H9 (cell line): ENCODE measurements around the gene GRIK1. TPM values are rescaled to one million over a fixed set of nuclear protein-coding genes. Genes with fewer than 3 reads are reported as not detected.

Experiments used
- DNase-seq: peaks from one replicate; pipeline ENCODE4 v3.0.0-alpha.2; 2017
- H2AFZ ChIP-seq: one replicate; pipeline ENCODE4 v1.6.1; 2013; ENCODE audit warnings: mild to moderate bottlenecking, low read length, control low read depth, moderate library complexity
- H2AK5ac ChIP-seq: 2 replicates; pipeline ENCODE4 v1.6.1; 2013; ENCODE audit warnings: low read length, control low read depth, mixed read lengths; ENCODE audit not compliant: insufficient read length
- H2BK120ac ChIP-seq: one replicate; pipeline ENCODE4 v1.6.1; 2013; ENCODE audit warnings: low read depth, mild to moderate bottlenecking, low read length, control low read depth, inconsistent platforms; ENCODE audit not compliant: poor library complexity, severe bottlenecking
- H2BK12ac ChIP-seq: 2 replicates; pipeline ENCODE4 v1.6.1; 2013; ENCODE audit warnings: low read length, control low read depth, mixed read lengths, low read depth; ENCODE audit not compliant: insufficient read length
- H2BK15ac ChIP-seq: 2 replicates; pipeline ENCODE4 v1.6.1; 2013; ENCODE audit warnings: low read depth, low read length, control low read depth
- H2BK20ac ChIP-seq: one replicate; pipeline ENCODE4 v1.6.1; 2013; ENCODE audit warnings: low read depth, mild to moderate bottlenecking, low read length, control low read depth, inconsistent platforms; ENCODE audit not compliant: poor library complexity, severe bottlenecking
- H2BK5ac ChIP-seq: 2 replicates; pipeline ENCODE4 v1.6.1; 2013; ENCODE audit warnings: low read length, control low read depth, mixed read lengths; ENCODE audit not compliant: insufficient read length
- H3K14ac ChIP-seq: 2 replicates; pipeline ENCODE4 v1.6.1; 2013; ENCODE audit warnings: low read length, control low read depth; ENCODE audit not compliant: insufficient read depth
- H3K18ac ChIP-seq: 2 replicates; pipeline ENCODE4 v1.6.1; 2013; ENCODE audit warnings: low read depth, mild to moderate bottlenecking, mixed read lengths, low read length, control low read depth; ENCODE audit not compliant: insufficient read length
- H3K23ac ChIP-seq: 2 replicates; pipeline ENCODE4 v1.6.1; 2013; ENCODE audit warnings: low read length, control low read depth, mixed read lengths, low read depth; ENCODE audit not compliant: insufficient read length
- H3K23me2 ChIP-seq: 2 replicates; pipeline ENCODE4 v1.6.1; 2013; ENCODE audit warnings: low read depth, mild to moderate bottlenecking, mixed read lengths, low read length, control low read depth; ENCODE audit not compliant: insufficient read length, poor library complexity, severe bottlenecking
- H3K27ac ChIP-seq: 2 replicates; pipeline ENCODE4 v1.5.1; 2013; ENCODE audit warnings: low read length, control low read depth, mixed read lengths, low read depth; ENCODE audit not compliant: insufficient read length
- H3K27me3 ChIP-seq: 2 replicates; pipeline ENCODE4 v1.6.1; 2013; ENCODE audit warnings: low read length, control low read depth, inconsistent platforms; ENCODE audit not compliant: insufficient read depth
- H3K4ac ChIP-seq: 2 replicates; pipeline ENCODE4 v1.6.1; 2013; ENCODE audit warnings: low read depth, mild to moderate bottlenecking, control low read depth, inconsistent platforms, low read length, moderate library complexity
- H3K4me1 ChIP-seq: 2 replicates; pipeline ENCODE4 v1.6.1; 2013; ENCODE audit warnings: low read length, control low read depth, inconsistent platforms; ENCODE audit not compliant: insufficient read depth
- H3K4me2 ChIP-seq: 2 replicates; pipeline ENCODE4 v1.6.1; 2013; ENCODE audit warnings: low read length, control low read depth, mixed read lengths; ENCODE audit not compliant: insufficient read length, insufficient read depth
- H3K56ac ChIP-seq: 2 replicates; pipeline ENCODE4 v1.6.1; 2013; ENCODE audit warnings: low read depth, mild to moderate bottlenecking, mixed read lengths, low read length, control low read depth; ENCODE audit not compliant: insufficient read length
- H3K79me1 ChIP-seq: 2 replicates; pipeline ENCODE4 v1.6.1; 2013; ENCODE audit warnings: low read depth, mild to moderate bottlenecking, moderate library complexity, low read length, control low read depth, inconsistent platforms; ENCODE audit not compliant: insufficient read depth, poor library complexity, severe bottlenecking
- H3K79me2 ChIP-seq: 2 replicates; pipeline ENCODE4 v1.6.1; 2013; ENCODE audit warnings: low read length, control low read depth, inconsistent platforms; ENCODE audit not compliant: insufficient read depth
- H3K9ac ChIP-seq: 2 replicates; pipeline ENCODE4 v1.6.1; 2013; ENCODE audit warnings: low read length, control low read depth, mixed read lengths; ENCODE audit not compliant: insufficient read length; ENCODE audit errors: extremely low read depth
- H3K9me3 ChIP-seq: one replicate; pipeline ENCODE4 v1.6.1; 2013; ENCODE audit warnings: low read depth, low read length, inconsistent platforms; ENCODE audit not compliant: control insufficient read depth
- H3T11ph ChIP-seq: one replicate; pipeline ENCODE4 v1.6.1; 2013; ENCODE audit warnings: mild to moderate bottlenecking, low read length, control low read depth, inconsistent platforms
- H4K20me1 ChIP-seq: one replicate; pipeline ENCODE4 v1.6.1; 2013; ENCODE audit not compliant: control insufficient read depth, insufficient read length, insufficient read depth
- H4K5ac ChIP-seq: 2 replicates; pipeline ENCODE4 v1.6.1; 2013; ENCODE audit warnings: low read depth, mild to moderate bottlenecking, mixed read lengths, low read length, control low read depth; ENCODE audit not compliant: insufficient read length
- H4K8ac ChIP-seq: replicated peaks from 2 replicates; pipeline ENCODE4 v1.6.1; 2013; ENCODE audit warnings: low read length, control low read depth, mixed read lengths, low read depth; ENCODE audit not compliant: insufficient read length
- H4K91ac ChIP-seq: 2 replicates; pipeline ENCODE4 v1.6.1; 2013; ENCODE audit warnings: low read depth, mild to moderate bottlenecking, moderate library complexity, mixed read lengths, low read length, control low read depth; ENCODE audit not compliant: insufficient read length
- H3K27ac Mint-ChIP-seq, 3 experiments: 2 replicates in 2 of 3; 3 replicates in 1 of 3; pipeline ENCODE4 v1.8.0; 2020 to 2021; ENCODE audit warnings: mixed read lengths in 3 of 3, mild to moderate bottlenecking in 1 of 3, moderate library complexity in 1 of 3
- H3K27me3 Mint-ChIP-seq: 2 replicates; pipeline ENCODE4 v1.8.0; 2021; ENCODE audit warnings: low read depth, mild to moderate bottlenecking, moderate library complexity, mixed read lengths
- H3K36me3 Mint-ChIP-seq, 3 experiments: 2 replicates in 2 of 3; 3 replicates in 1 of 3; pipeline ENCODE4 v1.8.0; 2020 to 2021; ENCODE audit warnings: low read depth in 3 of 3, mixed read lengths in 3 of 3; ENCODE audit not compliant: insufficient read depth in 1 of 3
- H3K4me1 Mint-ChIP-seq, 2 experiments: 2 replicates each; pipeline ENCODE4 v1.8.0; 2020; ENCODE audit warnings: mixed read lengths in 2 of 2
- H3K4me3 Mint-ChIP-seq, 2 experiments: 2 replicates in 1 of 2; 3 replicates in 1 of 2; pipeline ENCODE4 v1.8.0; 2020 to 2021; ENCODE audit warnings: mild to moderate bottlenecking in 2 of 2, mixed read lengths in 2 of 2, moderate library complexity in 1 of 2
- H3K9me3 Mint-ChIP-seq, 2 experiments: 2 replicates in 1 of 2; 3 replicates in 1 of 2; pipeline ENCODE4 v1.8.0; 2020; ENCODE audit warnings: mild to moderate bottlenecking in 2 of 2, mixed read lengths in 2 of 2, moderate library complexity in 1 of 2
- WGBS: extraction: QIAGEN DNeasy Blood & Tissue Kit; methylation state at CpG from one replicate; pipeline ENCODE4 v1.1.7; 2013; ENCODE audit warnings: missing lambda C conversion rate, low lambda C conversion rate, mixed read lengths; ENCODE audit not compliant: insufficient read length; ENCODE audit errors: extremely low coverage; 5-methylcytosine and 5-hydroxymethylcytosine counted together
- total RNA-seq: library from RNA; stranded (reverse); gene quantifications from 2 replicates; pipeline ENCODE4 v1.2.1, GENCODE V29; 2021
- TF ChIP-seq, protein P1 (sequence below): fragments of 200-600 bp; sonication (generic); conservative IDR thresholded peaks from 3 replicates; pipeline ENCODE4 v1.8.0; 2021; ENCODE audit warnings: antibody characterized with exemption, mild to moderate bottlenecking

Gene GRIK1
- total RNA-seq, 1 experiment from 2014 or later, result not detected

DNA sequence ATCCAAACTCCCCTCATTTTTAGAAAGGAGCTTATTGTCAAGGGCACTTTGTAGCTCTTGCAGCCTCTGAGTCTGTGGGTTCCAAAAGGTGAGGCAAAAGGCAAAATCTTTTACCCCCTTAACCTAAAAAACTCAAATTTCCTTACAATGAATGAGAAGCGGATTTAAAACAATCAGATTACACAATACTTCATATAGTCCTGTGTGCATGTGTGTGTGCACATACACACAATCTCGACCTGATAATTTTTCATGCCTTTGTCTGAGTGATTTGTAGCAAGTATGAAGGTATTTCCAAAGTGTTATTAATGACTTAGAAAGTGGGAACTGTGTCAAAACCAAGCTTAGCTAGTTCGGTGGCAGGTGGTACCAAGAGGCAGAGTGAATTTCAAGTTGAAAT lies 42.9 kb downstream of the GRIK1 start:
- no peaks in the 10 kb centered on the region for H3K79me2 ChIP-seq
- Mint-ChIP-seq H3K4me3 (no peak overlapping the region), H3K9me3 (no peaks in the 10 kb centered on the region), H3K36me3 (peaks cover 0 to 2% (median 0%) of the 10 kb centered on the region in 3 experiments; a peak in 1 of 7 replicates), H3K27ac (no peak overlapping the region), H3K27me3 (no peaks in the 10 kb centered on the region), H3K4me1 (no peaks in the 10 kb centered on the region)
- H3K9me3 ChIP-seq, result no peaks in the 10 kb centered on the region
- no peak overlapping the region for H4K5ac ChIP-seq
- H2BK12ac ChIP-seq, result no peak overlapping the region
- no CpG with 5 or more reads among the region's 3 CpGs for WGBS
- no peak overlapping the region for H2AK5ac ChIP-seq
- no peaks in the 10 kb centered on the region for H4K20me1 ChIP-seq
- no peak overlapping the region for H4K8ac ChIP-seq
- H3K27ac ChIP-seq, result no peak overlapping the region
- no peak overlapping the region for H3T11ph ChIP-seq
- no peak overlapping the region for H3K4me2 ChIP-seq
- no peak overlapping the region for H3K56ac ChIP-seq
- H2AFZ ChIP-seq, result no peak overlapping the region
- TF ChIP-seq, protein P1, sequence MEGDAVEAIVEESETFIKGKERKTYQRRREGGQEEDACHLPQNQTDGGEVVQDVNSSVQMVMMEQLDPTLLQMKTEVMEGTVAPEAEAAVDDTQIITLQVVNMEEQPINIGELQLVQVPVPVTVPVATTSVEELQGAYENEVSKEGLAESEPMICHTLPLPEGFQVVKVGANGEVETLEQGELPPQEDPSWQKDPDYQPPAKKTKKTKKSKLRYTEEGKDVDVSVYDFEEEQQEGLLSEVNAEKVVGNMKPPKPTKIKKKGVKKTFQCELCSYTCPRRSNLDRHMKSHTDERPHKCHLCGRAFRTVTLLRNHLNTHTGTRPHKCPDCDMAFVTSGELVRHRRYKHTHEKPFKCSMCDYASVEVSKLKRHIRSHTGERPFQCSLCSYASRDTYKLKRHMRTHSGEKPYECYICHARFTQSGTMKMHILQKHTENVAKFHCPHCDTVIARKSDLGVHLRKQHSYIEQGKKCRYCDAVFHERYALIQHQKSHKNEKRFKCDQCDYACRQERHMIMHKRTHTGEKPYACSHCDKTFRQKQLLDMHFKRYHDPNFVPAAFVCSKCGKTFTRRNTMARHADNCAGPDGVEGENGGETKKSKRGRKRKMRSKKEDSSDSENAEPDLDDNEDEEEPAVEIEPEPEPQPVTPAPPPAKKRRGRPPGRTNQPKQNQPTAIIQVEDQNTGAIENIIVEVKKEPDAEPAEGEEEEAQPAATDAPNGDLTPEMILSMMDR, result no peak
- H3K27me3 ChIP-seq, result no peaks in the 10 kb centered on the region
- H4K91ac ChIP-seq, result no peak overlapping the region
- no peak overlapping the region for H2BK20ac ChIP-seq
- no peaks in the 10 kb centered on the region for H3K79me1 ChIP-seq
- H2BK5ac ChIP-seq, result no peak overlapping the region
- no peaks in the 10 kb centered on the region for H3K23me2 ChIP-seq
- no peak overlapping the region for H3K9ac ChIP-seq
- no peak overlapping the region for H3K14ac ChIP-seq
- no peak for DNase-seq
- H3K18ac ChIP-seq, result no peak overlapping the region
- no peak overlapping the region for H2BK120ac ChIP-seq
- H3K4ac ChIP-seq, result no peak overlapping the region
- no peak overlapping the region for H2BK15ac ChIP-seq
- H3K4me1 ChIP-seq, result no peaks in the 10 kb centered on the region
- H3K23ac ChIP-seq, result no peak overlapping the region
